Parathyroid adenoma (tissue), 2 donors: ENCODE results near the gene LENG9.

Experiments
- H2AFZ ChIP-seq: fragments of 300-600 bp; sonication (generic); one replicate; pipeline ENCODE4 v1.7.0; 2017; ENCODE audit warnings: antibody characterized with exemption, mild to moderate bottlenecking
- H3K27ac ChIP-seq: fragments of 300-600 bp; sonication (generic); one replicate; pipeline ENCODE4 v1.7.0; 2017
- H3K27me3 ChIP-seq: fragments of 300-600 bp; sonication (generic); one replicate; pipeline ENCODE4 v1.7.0; 2017; ENCODE audit warnings: low read length; ENCODE audit not compliant: control insufficient read depth, insufficient read depth
- H3K36me3 ChIP-seq: fragments of 300-600 bp; sonication (generic); one replicate; pipeline ENCODE4 v1.7.0; 2017; ENCODE audit warnings: low read length; ENCODE audit not compliant: control insufficient read depth, insufficient read depth
- H3K4me1 ChIP-seq: fragments of 300-600 bp; sonication (generic); one replicate; pipeline ENCODE4 v1.7.0; 2017; ENCODE audit warnings: control low read depth
- H3K4me2 ChIP-seq: fragments of 300-600 bp; sonication (generic); one replicate; pipeline ENCODE4 v1.7.0; 2017; ENCODE audit warnings: low read length
- H3K4me3 ChIP-seq: fragments of 300-600 bp; sonication (generic); one replicate; pipeline ENCODE4 v1.7.0; 2017; ENCODE audit warnings: low read depth, low read length
- H3K79me2 ChIP-seq: fragments of 300-600 bp; sonication (generic); one replicate; pipeline ENCODE4 v1.7.0; 2017; ENCODE audit warnings: control low read depth
- H3K9ac ChIP-seq: fragments of 300-600 bp; sonication (generic); one replicate; pipeline ENCODE4 v1.7.0; 2017; ENCODE audit warnings: mild to moderate bottlenecking
- H3K9me3 ChIP-seq: fragments of 300-600 bp; sonication (generic); one replicate; pipeline ENCODE4 v1.7.0; 2017; ENCODE audit warnings: low read length; ENCODE audit not compliant: control insufficient read depth
- TF ChIP-seq, protein P1 (sequence below): fragments of 300-600 bp; sonication (generic); IDR thresholded peaks from one replicate; pipeline ENCODE4 v1.7.0; 2017; ENCODE audit warnings: antibody characterized with exemption, mild to moderate bottlenecking
- donor health status: primary hyperparathyroidism.

The LENG9 gene

DNA sequence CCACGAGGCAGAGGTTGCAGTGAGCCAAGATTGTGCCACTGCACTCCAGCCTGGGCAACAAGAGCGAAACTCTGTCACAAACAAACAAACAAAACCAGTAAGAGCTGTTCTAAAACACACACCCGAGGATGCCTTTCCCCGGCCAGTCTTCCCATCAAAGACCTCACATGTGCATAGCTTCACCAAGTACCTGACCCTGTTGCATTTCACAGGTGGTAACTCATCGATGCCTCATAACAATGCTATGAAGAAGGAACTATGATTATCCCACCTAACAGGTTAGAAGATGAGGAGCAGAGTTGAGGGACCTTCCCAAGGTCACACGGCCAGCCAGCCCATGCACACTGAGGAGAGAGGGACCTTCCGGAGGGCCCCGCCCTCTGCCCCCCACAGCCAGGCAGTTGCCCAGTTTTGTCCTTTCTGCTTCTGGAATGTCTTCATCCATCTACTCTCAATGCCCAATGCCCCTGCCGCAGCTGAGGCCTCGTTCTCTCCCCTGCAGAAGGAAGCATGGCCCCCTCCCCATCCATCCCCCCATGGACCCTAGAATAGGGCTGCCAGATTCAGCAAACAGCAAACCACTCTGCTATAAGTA lies 31.3 kb downstream of the LENG9 start:
- Histone ChIP-seq H3K9me3 (no peaks in the 10 kb centered on the region), H3K79me2 (no peaks in the 10 kb centered on the region), H3K27ac (no peak overlapping the region), H3K4me3 (no peak overlapping the region), H2AFZ (no peak overlapping the region), H3K4me1 (peaks cover 5% of the 10 kb centered on the region), H3K27me3 (no peaks in the 10 kb centered on the region), H3K4me2 (no peak overlapping the region), H3K36me3 (no peaks in the 10 kb centered on the region), H3K9ac (no peak overlapping the region)
- TF ChIP-seq, protein P1, sequence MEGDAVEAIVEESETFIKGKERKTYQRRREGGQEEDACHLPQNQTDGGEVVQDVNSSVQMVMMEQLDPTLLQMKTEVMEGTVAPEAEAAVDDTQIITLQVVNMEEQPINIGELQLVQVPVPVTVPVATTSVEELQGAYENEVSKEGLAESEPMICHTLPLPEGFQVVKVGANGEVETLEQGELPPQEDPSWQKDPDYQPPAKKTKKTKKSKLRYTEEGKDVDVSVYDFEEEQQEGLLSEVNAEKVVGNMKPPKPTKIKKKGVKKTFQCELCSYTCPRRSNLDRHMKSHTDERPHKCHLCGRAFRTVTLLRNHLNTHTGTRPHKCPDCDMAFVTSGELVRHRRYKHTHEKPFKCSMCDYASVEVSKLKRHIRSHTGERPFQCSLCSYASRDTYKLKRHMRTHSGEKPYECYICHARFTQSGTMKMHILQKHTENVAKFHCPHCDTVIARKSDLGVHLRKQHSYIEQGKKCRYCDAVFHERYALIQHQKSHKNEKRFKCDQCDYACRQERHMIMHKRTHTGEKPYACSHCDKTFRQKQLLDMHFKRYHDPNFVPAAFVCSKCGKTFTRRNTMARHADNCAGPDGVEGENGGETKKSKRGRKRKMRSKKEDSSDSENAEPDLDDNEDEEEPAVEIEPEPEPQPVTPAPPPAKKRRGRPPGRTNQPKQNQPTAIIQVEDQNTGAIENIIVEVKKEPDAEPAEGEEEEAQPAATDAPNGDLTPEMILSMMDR, result no peak

DNA sequence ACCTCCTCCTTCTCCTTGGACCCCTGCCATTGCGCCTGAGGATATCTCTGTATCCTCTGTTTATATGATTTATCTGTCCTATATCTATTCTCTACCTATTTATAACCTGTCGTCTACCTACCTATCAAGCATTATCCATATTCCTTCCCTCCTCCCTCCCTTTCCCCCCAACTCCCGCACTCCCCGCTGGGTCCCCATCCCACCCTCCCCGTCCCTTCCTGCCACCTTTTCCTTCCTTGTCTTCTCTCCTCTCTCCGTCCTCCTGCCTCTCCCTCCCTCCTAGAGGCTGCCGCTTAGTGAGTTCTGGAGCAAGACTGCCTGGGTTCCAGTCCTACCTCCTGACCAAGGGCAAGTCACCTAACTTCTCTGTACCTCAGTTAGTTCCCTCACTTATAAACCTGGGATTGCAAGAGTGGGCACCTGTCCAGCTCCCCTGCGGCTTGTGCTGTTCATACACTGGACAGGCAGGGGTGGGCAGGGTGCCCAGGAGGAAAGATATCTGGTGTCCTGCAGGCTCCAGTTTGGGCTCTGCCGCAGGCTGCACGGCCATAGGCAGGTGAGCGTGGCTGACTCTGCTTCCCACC lies 32.2 kb downstream of the LENG9 start:
- H3K36me3 ChIP-seq, result no peaks in the 10 kb centered on the region
- no peak overlapping the region for H2AFZ ChIP-seq
- H3K9ac ChIP-seq, result no peak overlapping the region
- no peak overlapping the region for H3K4me3 ChIP-seq
- H3K9me3 ChIP-seq, result no peaks in the 10 kb centered on the region
- H3K4me1 ChIP-seq, result peaks cover 5% of the 10 kb centered on the region
- H3K27ac ChIP-seq, result no peak overlapping the region
- TF ChIP-seq, protein P1, result no peak
- H3K4me2 ChIP-seq, result no peak overlapping the region
- H3K27me3 ChIP-seq, result no peaks in the 10 kb centered on the region
- H3K79me2 ChIP-seq, result no peaks in the 10 kb centered on the region

DNA sequence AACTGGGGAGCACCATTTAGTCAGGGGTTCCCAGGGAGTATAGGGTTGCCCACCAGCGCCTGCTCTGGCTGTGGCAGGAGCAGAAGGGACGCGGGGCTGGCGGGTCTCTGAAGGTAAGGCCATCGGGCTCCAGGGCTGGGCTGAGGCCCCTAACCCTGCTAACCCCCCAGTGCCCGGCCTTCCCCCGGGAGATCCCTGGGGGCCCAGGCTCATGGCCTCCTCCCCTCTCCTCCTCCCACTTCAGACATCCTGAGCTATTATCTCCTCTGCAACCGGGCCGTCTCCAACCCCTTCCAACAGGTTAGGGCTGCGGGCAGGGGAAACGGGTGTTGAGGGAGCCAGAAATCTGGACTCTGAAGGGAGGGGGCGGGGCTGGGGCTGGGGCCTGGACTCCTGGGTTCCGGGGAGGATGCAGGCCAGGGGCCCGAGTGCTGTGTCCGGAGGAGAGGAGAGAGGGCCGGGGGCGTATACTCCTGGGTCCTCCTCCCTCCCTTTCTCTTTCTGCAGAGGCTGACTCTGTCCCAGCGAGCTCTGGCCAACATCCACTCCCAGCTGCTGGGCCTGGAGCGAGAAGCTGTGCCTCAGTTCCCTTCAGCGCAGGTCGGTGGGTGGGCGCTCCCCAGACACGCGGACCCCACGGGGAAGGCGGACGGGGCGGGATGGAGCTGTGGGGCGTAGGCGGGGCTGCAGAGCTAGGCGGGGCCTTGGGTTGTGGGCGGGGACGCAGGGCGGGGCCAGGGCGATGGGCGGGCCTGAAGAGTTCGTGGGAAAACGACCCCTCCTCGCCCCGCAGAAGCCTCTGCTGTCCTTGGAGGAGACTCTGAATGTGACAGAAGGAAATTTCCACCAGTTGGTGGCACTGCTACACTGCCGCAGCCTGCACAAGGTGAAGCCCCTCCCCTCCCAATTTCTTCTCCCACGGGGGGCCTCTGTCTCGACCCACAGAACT lies 33.0 kb downstream of the LENG9 start:
- Histone ChIP-seq H3K4me1 (peaks cover 5% of the 10 kb centered on the region), H3K9ac (no peak overlapping the region), H3K27me3 (no peaks in the 10 kb centered on the region), H3K4me2 (no peak overlapping the region), H3K9me3 (no peaks in the 10 kb centered on the region), H3K79me2 (no peaks in the 10 kb centered on the region), H3K36me3 (no peaks in the 10 kb centered on the region), H2AFZ (peak overlapping the region; percentile 46), H3K27ac (no peak overlapping the region), H3K4me3 (no peak overlapping the region)
- TF ChIP-seq, protein P1, result peak; percentile 15

DNA sequence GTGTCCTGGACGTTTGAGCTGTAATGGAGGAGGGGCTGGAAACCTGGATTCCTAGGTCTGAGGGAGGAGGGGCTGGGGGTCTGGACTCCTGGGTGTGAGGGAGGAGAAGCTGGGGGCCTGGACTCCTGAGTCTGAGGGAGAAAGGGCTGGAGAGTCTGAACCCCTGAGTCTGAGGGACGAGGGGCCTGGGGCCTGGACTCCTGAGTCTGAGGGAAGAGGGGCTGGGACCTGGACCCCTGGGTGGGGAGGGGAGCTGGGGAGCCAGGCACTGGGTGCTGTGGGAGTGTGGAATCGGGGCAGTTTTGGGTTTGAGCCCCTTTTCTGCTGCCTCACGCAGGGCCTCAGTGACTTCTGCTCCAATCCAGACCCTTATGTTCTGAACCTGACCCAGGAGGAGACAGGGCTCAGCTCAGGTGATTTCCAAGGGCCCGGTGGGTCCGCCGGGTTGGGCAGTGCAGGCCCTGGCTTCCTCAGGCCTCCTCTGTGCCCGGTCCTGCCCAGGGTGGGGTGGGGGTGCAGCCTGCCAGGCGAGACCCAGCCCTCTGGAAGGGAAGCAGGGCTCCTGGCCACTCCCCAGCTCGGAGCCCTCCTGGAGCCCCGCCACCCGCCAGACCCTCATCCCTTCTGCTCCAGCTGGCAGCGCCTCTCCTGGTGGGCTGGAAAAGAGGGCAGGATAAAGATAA lies 33.9 kb downstream of the LENG9 start:
- Histone ChIP-seq H3K27me3 (no peaks in the 10 kb centered on the region), H3K4me3 (no peak overlapping the region), H3K4me2 (no peak overlapping the region), H3K27ac (no peak overlapping the region), H3K36me3 (no peaks in the 10 kb centered on the region), H3K4me1 (peaks cover 3% of the 10 kb centered on the region), H3K79me2 (no peaks in the 10 kb centered on the region), H3K9ac (no peak overlapping the region), H3K9me3 (no peaks in the 10 kb centered on the region), H2AFZ (no peak overlapping the region)
- TF ChIP-seq, protein P1, result no peak
